H1 (cell line): ENCODE data around the gene CDC37. TPM values are rescaled to one million over a fixed set of nuclear protein-coding genes. Genes with fewer than 3 reads are reported as not detected.

Experiments
- ASH2L ChIP-seq: fragments of 200-600, 300-600 bp; sonication (generic); IDR thresholded peaks from one replicate; pipeline ENCODE4 v1.7.1; 2017; ENCODE audit warnings: low read length
- BACH1 ChIP-seq: IDR thresholded peaks from 2 replicates; pipeline ENCODE4 v1.6.1; 2012; ENCODE audit warnings: low read length, improper control_type of control experiment
- BRCA1 ChIP-seq: IDR thresholded peaks from 2 replicates; pipeline ENCODE4 v1.6.1; 2012; ENCODE audit warnings: low read depth, low read length, improper control_type of control experiment
- CEBPB ChIP-seq: IDR thresholded peaks from 2 replicates; pipeline ENCODE4 v1.6.1; 2012; ENCODE audit warnings: low read depth, low read length
- CHD1 ChIP-seq: IDR thresholded peaks from 2 replicates; pipeline ENCODE4 v1.6.1; 2012; ENCODE audit warnings: low read depth, low read length, improper control_type of control experiment
- CHD2 ChIP-seq: IDR thresholded peaks from 2 replicates; pipeline ENCODE4 v1.6.1; 2012; ENCODE audit warnings: low read length, improper control_type of control experiment
- CREB1 ChIP-seq: IDR thresholded peaks from 2 replicates; pipeline ENCODE4 v1.6.1; 2012; ENCODE audit warnings: inconsistent platforms
- EGR1 ChIP-seq: IDR thresholded peaks from 2 replicates; pipeline ENCODE4 v1.6.1; 2011; ENCODE audit warnings: low read depth, low read length, borderline replicate concordance
- EZH2 ChIP-seq: fragments of 200-600 bp; sonication (generic); IDR thresholded peaks from 2 replicates; pipeline ENCODE4 v1.7.1; 2012; ENCODE audit warnings: low read depth, mild to moderate bottlenecking, moderate library complexity, low read length, inconsistent platforms; ENCODE audit not compliant: severe bottlenecking
- GABPA ChIP-seq: IDR thresholded peaks from 2 replicates; pipeline ENCODE4 v1.6.1; 2011; ENCODE audit warnings: mild to moderate bottlenecking, low read length, moderate library complexity, borderline replicate concordance; ENCODE audit not compliant: insufficient read depth
- GTF2F1 ChIP-seq: IDR thresholded peaks from 2 replicates; pipeline ENCODE4 v1.6.1; 2012; ENCODE audit warnings: low read depth, low read length, improper control_type of control experiment, borderline replicate concordance
- HDAC6 ChIP-seq: IDR thresholded peaks from one replicate; pipeline ENCODE4 v1.7.1; 2012; ENCODE audit warnings: low read depth, mild to moderate bottlenecking, inconsistent platforms, low read length, moderate library complexity
- JUN ChIP-seq: IDR thresholded peaks from 2 replicates; pipeline ENCODE4 v1.6.1; 2011; ENCODE audit warnings: low read depth, mild to moderate bottlenecking, improper control_type of control experiment, low read length
- JUND ChIP-seq: IDR thresholded peaks from 2 replicates; pipeline ENCODE4 v1.6.1; 2011; ENCODE audit warnings: mild to moderate bottlenecking, improper control_type of control experiment, low read length
- KDM1A ChIP-seq: fragments of 200-600, 300-600 bp; sonication (generic); IDR thresholded peaks from 2 replicates; pipeline ENCODE4 v1.7.1; 2016; ENCODE audit warnings: mild to moderate bottlenecking, low read length, borderline replicate concordance
- KDM5A ChIP-seq: fragments of 200-600 bp; IDR thresholded peaks from 2 replicates; pipeline ENCODE4 v1.7.1; 2012; ENCODE audit warnings: mild to moderate bottlenecking, low read length, inconsistent platforms, mixed read lengths
- MAX ChIP-seq: IDR thresholded peaks from 2 replicates; pipeline ENCODE4 v1.6.1; 2012; ENCODE audit warnings: inconsistent platforms
- RAD21 ChIP-seq, 2 experiments: IDR thresholded peaks in 1 of 2; conservative IDR thresholded peaks in 1 of 2; 2 replicates each; pipeline ENCODE4 v1.6.1; 2011; ENCODE audit warnings: low read depth in 2 of 2, low read length in 2 of 2, improper control_type of control experiment in 1 of 2, inconsistent platforms in 1 of 2, mild to moderate bottlenecking in 1 of 2, moderate library complexity in 1 of 2
- RNF2 ChIP-seq: fragments of 200-900, 300-1000 bp; sonication (generic); IDR thresholded peaks from 2 replicates; pipeline ENCODE4 v1.7.1; 2016; ENCODE audit warnings: borderline replicate concordance, low read depth, mild to moderate bottlenecking, antibody characterized with exemption, low read length; ENCODE audit not compliant: poor library complexity, severe bottlenecking; ENCODE audit errors: missing control alignments
- SIRT6 ChIP-seq: IDR thresholded peaks from one replicate; pipeline ENCODE4 v1.7.1; 2012; ENCODE audit warnings: low read length, inconsistent platforms
- SP1 ChIP-seq: IDR thresholded peaks from 2 replicates; pipeline ENCODE4 v1.6.1; 2011; ENCODE audit warnings: low read depth, low read length
- SP2 ChIP-seq: IDR thresholded peaks from 2 replicates; pipeline ENCODE4 v1.6.1; 2012; ENCODE audit warnings: mild to moderate bottlenecking, low read length, inconsistent platforms
- SP4 ChIP-seq: IDR thresholded peaks from 2 replicates; pipeline ENCODE4 v1.6.1; 2012; ENCODE audit warnings: low read length, inconsistent platforms
- SRF ChIP-seq: IDR thresholded peaks from 2 replicates; pipeline ENCODE4 v1.6.1; 2011; ENCODE audit warnings: mild to moderate bottlenecking, low read depth, low read length, moderate library complexity
- TAF7 ChIP-seq: optimal IDR thresholded peaks from 2 replicates; pipeline ENCODE3; 2011; ENCODE audit warnings: low read depth, mild to moderate bottlenecking, inconsistent platforms, low read length, moderate library complexity, borderline replicate concordance
- YY1 ChIP-seq: IDR thresholded peaks from 2 replicates; pipeline ENCODE4 v1.6.1; 2011; ENCODE audit warnings: low read depth, mild to moderate bottlenecking, low read length
- polyA plus RNA-seq, 7 experiments: library from polyadenylated mRNA; depleted of rRNA in 3 of 7; stranded (reverse) in 5 of 7; unstranded in 2 of 7; fragments of >200 nt in 5 of 7; fragments of 200-250 nt in 2 of 7; gene quantifications; 1 replicate in 5 of 7; 2 replicates in 1 of 7; 4 replicates in 1 of 7; pipeline versions ENCODE4 v1.2.1 to v1.2.3, GENCODE V29; 2011 to 2013; ENCODE audit warnings: missing spikeins in 2 of 7, mixed read lengths in 2 of 7
- total RNA-seq: library from RNA; stranded (reverse); fragmentation: NEBNext Ultra II Directional; extraction: Animal tissue kit (Norgen Biotek cat#: 25700); gene quantifications from 2 replicates; pipeline ENCODE4 v1.2.1, GENCODE V29; 2021

CDC37 gene
- total and polyA plus RNA-seq, 2 of the 8 experiments (the other 6 are each of a cell fraction or from before 2014, with no cell fraction given): 162 to 181 TPM

DNA sequence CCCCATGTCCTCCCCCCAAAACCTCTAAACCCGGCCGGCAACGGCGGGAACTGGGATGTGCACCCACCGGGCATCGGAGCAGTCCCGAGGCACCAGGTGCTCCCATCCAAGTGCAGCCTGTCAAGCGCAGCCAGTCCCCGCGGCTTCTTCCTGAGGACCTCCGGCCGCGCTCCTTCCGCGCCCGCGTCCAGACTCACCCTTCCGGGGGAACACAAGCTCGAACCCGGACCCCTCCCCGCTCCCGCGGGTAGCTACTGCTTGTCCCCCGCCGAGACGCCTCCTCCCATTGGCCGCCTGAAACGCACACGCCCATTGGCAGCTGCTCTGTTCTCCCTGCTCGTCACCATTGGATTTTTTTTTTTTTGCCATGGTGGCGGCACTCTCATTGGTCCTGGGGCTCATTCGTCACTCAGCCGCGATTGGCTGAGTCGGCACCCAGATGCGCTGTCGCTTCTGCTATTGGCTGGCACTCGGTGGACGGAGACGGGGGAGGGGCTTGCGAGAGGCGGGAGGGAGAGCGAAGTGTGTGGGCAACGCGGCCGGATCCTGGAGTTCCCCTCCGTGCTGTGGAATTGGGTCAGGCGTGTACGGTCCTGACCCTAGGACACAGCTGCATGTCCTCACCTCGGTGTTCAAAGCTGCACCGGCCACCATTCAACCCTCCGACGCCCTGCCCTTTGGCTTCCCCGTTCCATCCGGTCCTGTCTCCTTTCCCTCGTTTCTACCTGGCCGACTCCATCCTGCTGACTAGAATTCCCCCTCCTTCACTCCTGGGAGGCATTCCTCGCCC is 22.8 kb downstream of the CDC37 start, which contains the start of gene TYK2 (continued):
- TF ChIP-seq RAD21 (IDR thresholded peaks at IDR 0.05 in 1 of 2, conservative IDR thresholded peaks at IDR 0.05 in 1 of 2; ENCODE audit: low read depth in 2 of 2, low read length in 2 of 2): no peak
- peak; percentile 80; the same call in 1 of the 2 replicates for TF ChIP-seq MAX
- peak; percentile 41 for TF ChIP-seq BACH1
- no peak for TF ChIP-seq EGR1
- TF ChIP-seq GABPA: 0 out of 2 replicates have a peak, but pooled peaks have one; percentile 30
- no peak for TF ChIP-seq JUN
- peak; percentile 3 for TF ChIP-seq TAF7
- peak; percentile 84 for TF ChIP-seq CHD2
- TF ChIP-seq CHD1: no peak
- peak; percentile 50 for TF ChIP-seq KDM5A
- no peak for TF ChIP-seq KDM1A
- TF ChIP-seq JUND: no peak
- peak; percentile 22; the same call in 1 of the 2 replicates for TF ChIP-seq GTF2F1
- no peak for TF ChIP-seq BRCA1
- TF ChIP-seq SRF: no peak
- no peak for TF ChIP-seq HDAC6
- no peak for TF ChIP-seq EZH2
- no peak for TF ChIP-seq YY1
- TF ChIP-seq SP2: peak; percentile 47; the same call in 1 of the 2 replicates
- TF ChIP-seq RNF2: no peak
- TF ChIP-seq CEBPB: no peak
- TF ChIP-seq SP1: peak; percentile 97
- TF ChIP-seq SIRT6: no peak
- peak; percentile 92 for TF ChIP-seq CREB1
- no peak for TF ChIP-seq SP4
- peak; percentile 77 for TF ChIP-seq ASH2L
